Globus pallidus (tissue), 1 donor: ENCODE data around the gene SLC2A4RG.

Source experiments
- DNase-seq: peaks from one replicate; pipeline ENCODE4 v3.0.0-alpha.2; 2015; ENCODE audit warnings: low spot score

Gene SLC2A4RG

GRCh38 chr20:63739130-63740069 lies at the start of gene SLC2A4RG:
Gene SLC2A4RG, plus strand, starts transcription at chr20:63739776. Its CDS starts 137 bp downstream, at chr20:63739913.
- peak; percentile 85 for DNase-seq

GRCh38 chr20:63690003-63690897 lies 49.3 kb upstream of the SLC2A4RG start:
- DNase-seq: no peak

- DNase-seq: no peak
These were observed 48.5 kb upstream of the SLC2A4RG start for GRCh38 chr20:63690898-63691710.

- DNase-seq: no peak
These were observed 47.7 kb upstream of the SLC2A4RG start for GRCh38 chr20:63691711-63692435.

- DNase-seq: no peak
These were observed 47.0 kb upstream of the SLC2A4RG start for GRCh38 chr20:63692436-63693082.

- no peak for DNase-seq
These were observed 46.4 kb upstream of the SLC2A4RG start for GRCh38 chr20:63693083-63693732.

GRCh38 chr20:63693733-63694583 lies 45.6 kb upstream of the SLC2A4RG start:
- DNase-seq: no peak

GRCh38 chr20:63694584-63695423 lies 44.8 kb upstream of the SLC2A4RG start:
- DNase-seq: no peak

GRCh38 chr20:63695424-63696305 lies 43.9 kb upstream of the SLC2A4RG start:
- no peak for DNase-seq

GRCh38 chr20:63696306-63696627 lies 43.3 kb upstream of the SLC2A4RG start:
- DNase-seq: no peak

GRCh38 chr20:63696628-63697356 lies 42.8 kb upstream of the SLC2A4RG start, which contains the start of gene TNFRSF6B:
Gene TNFRSF6B, plus strand, starts transcription at chr20:63696652. Its CDS starts 116 bp downstream, at chr20:63696768.
- no peak for DNase-seq

- no peak for DNase-seq
These were observed 42.2 kb upstream of the SLC2A4RG start for GRCh38 chr20:63697357-63697867.

- DNase-seq: no peak
These were observed 41.6 kb upstream of the SLC2A4RG start for GRCh38 chr20:63697868-63698545.

GRCh38 chr20:63698739-63699465 lies 40.7 kb upstream of the SLC2A4RG start:
- no peak for DNase-seq
